Neural cell (in vitro differentiated cells): ENCODE data around the gene COP1. TPM values are rescaled to one million over a fixed set of nuclear protein-coding genes. Genes with fewer than 3 reads are reported as not detected.

Experiments
- H2AFZ ChIP-seq: fragments of 200-600, 300-800 bp; sonication (generic), shearing (Covaris generic); 2 replicates; pipeline ENCODE4 v1.6.0; 2014; ENCODE audit warnings: low read depth, mild to moderate bottlenecking, antibody characterized with exemption, low read length, moderate library complexity
- H3F3A ChIP-seq: fragments of 200-600 bp; shearing (Covaris generic); 2 replicates; pipeline ENCODE4 v1.6.1; 2016; ENCODE audit warnings: mild to moderate bottlenecking, moderate library complexity, mixed read lengths, antibody characterized with exemption, low read length; ENCODE audit not compliant: insufficient read depth, poor library complexity, severe bottlenecking
- H3K27ac ChIP-seq: fragments of 200-600, 300-800 bp; sonication (generic), shearing (Covaris generic); 2 replicates; pipeline ENCODE4 v1.5.1; 2014; ENCODE audit warnings: mild to moderate bottlenecking, low read length, moderate library complexity
- H3K27me3 ChIP-seq: fragments of 300-800, 200-600 bp; sonication (generic), shearing (Covaris generic); 2 replicates; pipeline ENCODE4 v1.6.0; 2014; ENCODE audit warnings: mild to moderate bottlenecking, low read depth, low read length, moderate library complexity; ENCODE audit not compliant: insufficient read depth
- H3K36me3 ChIP-seq: fragments of 300-800, 200-600 bp; sonication (generic), shearing (Covaris generic); 2 replicates; pipeline ENCODE4 v1.5.1; 2014; ENCODE audit warnings: mild to moderate bottlenecking, antibody characterized with exemption, low read length, moderate library complexity; ENCODE audit not compliant: insufficient read depth
- H3K4me2 ChIP-seq: fragments of 300-800, 200-600 bp; sonication (generic), shearing (Covaris generic); 2 replicates; pipeline ENCODE4 v1.6.0; 2014; ENCODE audit warnings: mild to moderate bottlenecking, low read length
- H3K4me3 ChIP-seq: fragments of 300-800, 200-600 bp; sonication (generic), shearing (Covaris generic); 2 replicates; pipeline ENCODE4 v1.5.1; 2014; ENCODE audit warnings: mild to moderate bottlenecking, low read length, moderate library complexity
- H3K79me2 ChIP-seq: fragments of 200-600 bp; shearing (Covaris generic); replicated peaks from 2 replicates; pipeline ENCODE4 v1.6.0; 2014; ENCODE audit warnings: mild to moderate bottlenecking, low read length, moderate library complexity; ENCODE audit not compliant: insufficient read depth
- H3K9ac ChIP-seq: fragments of 300-800, 200-600 bp; sonication (generic), shearing (Covaris generic); 2 replicates; pipeline ENCODE4 v1.6.1; 2016; ENCODE audit warnings: mild to moderate bottlenecking, low read length, mixed read lengths
- H3K9me2 ChIP-seq: fragments of 200-600 bp; shearing (Covaris generic); 2 replicates; pipeline ENCODE4 v1.6.1; 2016; ENCODE audit warnings: mild to moderate bottlenecking, low read length, mixed read lengths; ENCODE audit not compliant: insufficient read depth
- H3K9me3 ChIP-seq: fragments of 200-600, 300-800 bp; sonication (generic), shearing (Covaris generic); 2 replicates; pipeline ENCODE4 v1.6.1; 2016; ENCODE audit warnings: mild to moderate bottlenecking, mixed run types, low read length, moderate library complexity, mixed read lengths
- H4K20me1 ChIP-seq: fragments of 200-600 bp; shearing (Covaris generic); 2 replicates; pipeline ENCODE4 v1.6.1; 2016; ENCODE audit warnings: mild to moderate bottlenecking, mixed run types; ENCODE audit not compliant: insufficient read depth
- CTCF ChIP-seq: fragments of 450-650 bp; IDR thresholded peaks from 2 replicates; pipeline ENCODE4 v1.5.1; 2014; ENCODE audit warnings: antibody characterized with exemption, mild to moderate bottlenecking, moderate library complexity; ENCODE audit not compliant: poor library complexity, severe bottlenecking
- EP300 ChIP-seq: fragments of 450-650 bp; conservative IDR thresholded peaks from 2 replicates; pipeline ENCODE4 v1.6.1; 2014; ENCODE audit warnings: antibody characterized with exemption, mild to moderate bottlenecking, moderate library complexity; ENCODE audit not compliant: poor library complexity, severe bottlenecking
- EZH2 ChIP-seq: fragments of 200-600, 300-800 bp; shearing (Covaris generic), sonication (generic); IDR thresholded peaks from 2 replicates; pipeline ENCODE4 v1.6.1; 2014; ENCODE audit warnings: antibody characterized with exemption, low read length, borderline replicate concordance, mild to moderate bottlenecking; ENCODE audit not compliant: insufficient read depth, poor library complexity, severe bottlenecking
- MXI1 ChIP-seq: fragments of 450-650 bp; conservative IDR thresholded peaks from 2 replicates; pipeline ENCODE4 v1.6.1; 2014; ENCODE audit warnings: antibody characterized with exemption, mild to moderate bottlenecking; ENCODE audit not compliant: poor library complexity, severe bottlenecking
- POLR2AphosphoS5 ChIP-seq: IDR thresholded peaks from 2 replicates; pipeline ENCODE4 v1.6.1; 2012
- RAD21 ChIP-seq: fragments of 450-650 bp; conservative IDR thresholded peaks from 2 replicates; pipeline ENCODE4 v1.6.1; 2014; ENCODE audit warnings: antibody characterized with exemption, mild to moderate bottlenecking, moderate library complexity
- REST ChIP-seq: IDR thresholded peaks from 2 replicates; pipeline ENCODE4 v1.6.1; 2012; ENCODE audit warnings: borderline replicate concordance
- SMC3 ChIP-seq: fragments of 450-650 bp; conservative IDR thresholded peaks from 2 replicates; pipeline ENCODE4 v1.6.1; 2014; ENCODE audit warnings: antibody characterized with exemption, mild to moderate bottlenecking, moderate library complexity; ENCODE audit not compliant: poor library complexity
- TAF1 ChIP-seq: IDR thresholded peaks from 2 replicates; pipeline ENCODE4 v1.6.1; 2012; ENCODE audit warnings: low read depth
- polyA plus RNA-seq: library from polyadenylated mRNA; depleted of rRNA; stranded (reverse); fragments of >200 nt; gene quantifications from 2 replicates; pipeline ENCODE4 v1.2.3, GENCODE V29; 2014

The COP1 gene
- polyA plus RNA-seq, 1 donor from 2014 or later = 72.3 TPM

- no peaks in the 10 kb centered on the region for H3K9me3 ChIP-seq
- H3K27ac ChIP-seq = no peak overlapping the region
- no peak overlapping the region for H3K4me2 ChIP-seq
- no peak overlapping the region for H3K9ac ChIP-seq
- H3K4me3 ChIP-seq = no peak overlapping the region
- no peaks in the 10 kb centered on the region for H3K27me3 ChIP-seq
- no peaks in the 10 kb centered on the region for H3K79me2 ChIP-seq
- no peaks in the 10 kb centered on the region for H4K20me1 ChIP-seq
- H3F3A ChIP-seq = no peaks in the 10 kb centered on the region
- H2AFZ ChIP-seq = no peak overlapping the region
- no peaks in the 10 kb centered on the region for H3K36me3 ChIP-seq
- TF ChIP-seq POLR2AphosphoS5 (no peak), CTCF (no peak), RAD21 (no peak), TAF1 (no peak), EP300 (no peak), SMC3 (no peak), MXI1 (no peak), EZH2 (no peak), REST (no peak)
- H3K9me2 ChIP-seq = no peaks in the 10 kb centered on the region
Measured at GRCh38 chr1:176110203-176110602, 96.9 kb downstream of the COP1 start.

DNA sequence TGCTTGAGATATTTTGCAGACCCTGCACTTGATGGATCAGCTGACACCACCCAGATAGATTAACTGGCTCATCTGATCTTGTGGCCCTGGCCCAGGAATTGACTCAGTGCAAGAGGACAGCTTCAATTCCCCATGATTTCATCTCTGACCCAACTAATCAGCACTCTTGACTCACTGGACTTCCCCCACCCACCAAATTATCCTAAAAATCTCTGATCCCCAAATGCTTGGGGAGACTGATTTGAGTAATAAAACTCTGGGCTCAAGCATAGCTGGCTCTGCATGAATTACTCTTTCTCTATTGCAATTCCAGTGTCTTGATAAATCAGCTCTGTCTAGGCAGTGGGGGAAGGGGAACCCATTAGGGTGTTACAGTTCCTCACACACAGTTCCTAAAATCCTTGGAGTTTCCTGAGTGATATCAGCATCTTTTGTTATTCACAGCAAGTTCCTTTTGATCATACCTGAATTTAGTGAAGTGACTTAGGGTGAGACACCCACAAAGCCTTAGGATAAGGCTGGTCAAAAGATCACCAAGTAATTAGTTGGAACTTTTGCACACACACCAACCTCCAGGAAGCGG, 104.2 kb downstream of the COP1 start:
- no peaks in the 10 kb centered on the region for H3K79me2 ChIP-seq
- H2AFZ ChIP-seq = no peak overlapping the region
- no peak overlapping the region for H3K27ac ChIP-seq
- H3K4me2 ChIP-seq = no peak overlapping the region
- H4K20me1 ChIP-seq = no peaks in the 10 kb centered on the region
- H3K9me3 ChIP-seq = no peaks in the 10 kb centered on the region
- no peak overlapping the region for H3K9ac ChIP-seq
- no peak for TF ChIP-seq RAD21
- no peak for TF ChIP-seq TAF1
- TF ChIP-seq REST = no peak
- no peak for TF ChIP-seq SMC3
- no peak for TF ChIP-seq EP300
- no peak for TF ChIP-seq POLR2AphosphoS5
- no peak for TF ChIP-seq EZH2
- no peak for TF ChIP-seq CTCF
- no peak for TF ChIP-seq MXI1
- H3K4me3 ChIP-seq = no peak overlapping the region
- H3K9me2 ChIP-seq = no peaks in the 10 kb centered on the region
- H3K27me3 ChIP-seq = no peaks in the 10 kb centered on the region
- H3F3A ChIP-seq = no peaks in the 10 kb centered on the region
- no peaks in the 10 kb centered on the region for H3K36me3 ChIP-seq
